ENCODE data around the gene OR8A1.
"Not testable (repeated sequence)": the region's sequence is repeated elsewhere in the genome, so short reads cannot be mapped to it uniquely, and the experiment has no call there.

Gene OR8A1

GRCh38 chr11:124595302-124595701, 25.5 kb downstream of the OR8A1 start:
- no peak for DNase-seq (ENCODE audit: low read depth)

- DNase-seq (ENCODE audit: low read depth), result no peak
Observed at GRCh38 chr11:124597626-124598025, 27.8 kb downstream of the OR8A1 start.

DNA sequence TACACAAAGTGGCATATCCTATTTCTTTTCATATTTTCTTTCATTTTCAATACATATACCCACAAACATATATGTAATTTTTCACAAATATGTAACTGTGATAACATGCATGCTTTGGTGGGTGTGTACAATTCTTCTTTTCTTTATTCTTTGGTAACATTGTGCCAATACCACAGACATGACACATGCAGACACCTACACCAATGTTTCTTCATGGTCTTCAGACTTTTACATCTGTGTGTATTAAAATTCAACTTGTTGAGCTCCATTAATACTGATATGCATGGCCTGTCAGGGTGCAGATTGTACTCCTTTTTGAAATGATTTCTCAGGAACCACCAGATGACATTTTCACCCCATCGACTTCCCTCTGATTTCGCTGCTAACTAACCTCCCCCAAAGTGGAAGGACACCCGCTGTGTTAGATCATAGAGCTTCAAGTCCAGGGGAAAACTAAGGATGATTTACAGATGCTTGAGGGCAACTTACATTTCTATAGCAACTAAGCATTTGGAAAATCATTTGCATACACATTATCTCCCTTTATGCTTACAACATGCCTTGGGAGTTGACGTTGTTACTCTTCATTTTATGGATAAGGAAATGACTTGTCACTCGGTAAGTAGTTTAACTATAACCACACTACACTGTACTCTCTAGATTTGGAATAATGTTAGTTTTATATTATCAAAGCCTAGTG, 31.0 kb downstream of the OR8A1 start:
- DNase-seq (ENCODE audit: low read depth), result no peak

- peak; percentile 20 for DNase-seq (ENCODE audit: low read depth)
Observed at GRCh38 chr11:124602193-124602592, 32.4 kb downstream of the OR8A1 start.

DNA sequence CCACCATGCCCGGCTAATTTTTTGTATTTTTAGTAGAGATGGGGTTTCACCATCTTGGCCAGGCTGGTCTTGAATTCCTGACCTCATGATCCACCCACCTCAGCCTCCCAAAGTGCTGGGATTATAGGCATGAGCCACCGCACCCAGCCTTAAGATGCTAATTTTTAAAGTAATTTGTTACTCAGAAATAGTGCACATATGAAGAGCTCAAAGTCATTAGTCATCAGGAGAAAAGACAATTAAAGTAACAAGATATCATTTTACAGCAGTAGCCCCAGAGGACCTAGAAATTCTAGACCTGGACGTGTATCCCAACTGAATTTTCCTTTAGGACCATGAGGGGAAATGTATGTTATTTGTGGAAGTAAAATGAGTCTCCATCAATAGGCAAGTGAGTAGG, 32.9 kb downstream of the OR8A1 start:
- not testable (repeated sequence) for DNase-seq (ENCODE audit: low read depth)

DNA sequence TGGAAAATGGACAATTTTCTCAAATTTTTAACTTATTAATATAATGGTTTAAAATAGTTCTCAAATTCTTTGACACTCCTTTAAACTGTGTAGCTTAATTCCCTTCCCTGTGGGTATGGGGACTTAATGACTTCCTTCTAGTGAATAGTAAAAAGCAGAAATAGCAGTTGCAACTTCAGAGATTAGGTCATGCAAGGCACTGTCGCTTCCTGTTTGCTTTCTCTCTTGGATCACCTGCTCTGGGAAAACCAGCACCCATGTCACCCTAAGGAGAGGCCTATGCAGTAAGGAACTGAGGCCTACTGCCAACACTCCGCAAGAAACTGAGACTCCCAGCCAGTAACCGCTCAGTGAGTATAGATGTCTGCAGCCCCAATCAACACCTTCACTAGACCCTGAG, 35.9 kb downstream of the OR8A1 start:
- DNase-seq (ENCODE audit: low read depth), result no peak

GRCh38 chr11:124608147-124608546, 38.4 kb downstream of the OR8A1 start:
- DNase-seq (ENCODE audit: low read depth), result no peak

- no peak for DNase-seq (ENCODE audit: low read depth)
Observed at GRCh38 chr11:124610295-124610694, 40.5 kb downstream of the OR8A1 start.

DNA sequence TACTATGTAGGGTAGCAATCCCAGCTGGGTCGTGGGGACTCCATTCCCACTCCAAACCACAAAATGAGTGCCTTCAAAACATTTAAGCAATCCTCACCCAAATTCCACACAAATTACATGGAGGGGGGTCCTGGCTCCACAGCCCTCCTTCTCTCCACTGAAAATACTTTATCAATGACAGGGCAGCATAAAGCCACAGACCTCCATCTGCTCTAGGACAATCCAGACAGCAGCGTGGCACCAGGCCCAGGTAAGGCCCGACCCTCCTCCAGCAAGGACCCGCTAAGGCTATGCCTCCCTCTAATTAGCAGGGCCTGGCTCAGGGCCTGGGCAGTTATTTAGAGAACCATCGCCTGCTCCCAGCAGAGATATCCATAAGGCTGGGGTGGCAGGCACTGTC, 41.3 kb downstream of the OR8A1 start, which contains the start of gene PANX3:
Gene PANX3, plus strand, starts transcription at position 365 of the 400 bp plus-strand sequence. CDS start 129 bp downstream, outside the sequence.
- no peak for DNase-seq (ENCODE audit: low read depth)

DNA sequence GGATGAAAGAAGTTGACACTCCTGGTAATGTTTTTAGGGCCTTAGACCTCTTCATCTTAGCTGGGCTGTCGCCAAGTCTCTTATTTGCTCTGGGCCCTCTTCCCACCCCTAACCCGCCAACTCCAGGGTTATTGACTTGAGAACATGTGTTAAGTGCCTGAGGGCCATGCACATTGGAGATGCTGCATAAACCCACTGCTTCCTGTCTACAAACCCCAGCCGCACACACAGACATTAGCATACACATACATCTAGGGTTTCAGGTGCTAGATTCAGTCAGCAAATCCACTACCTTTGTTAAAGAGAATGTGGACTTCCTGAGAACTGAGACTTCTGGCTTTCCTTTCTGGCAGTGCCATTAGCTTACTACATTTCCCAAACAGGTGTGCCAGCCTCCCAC, 42.2 kb downstream of the OR8A1 start:
- DNase-seq (ENCODE audit: low read depth), result no peak

GRCh38 chr11:124612567-124613246, 42.9 kb downstream of the OR8A1 start:
- no peak for DNase-seq (ENCODE audit: low read depth)

- DNase-seq (ENCODE audit: low read depth), result no peak
Observed at GRCh38 chr11:124618863-124619262, 49.1 kb downstream of the OR8A1 start.

All from GM04504 (cell line).